SU-DHL-6 (cell line): ENCODE data around the gene PRPF39.

Source experiments
- H2AFZ ChIP-seq: fragments of 200-600 bp; sonication (generic); 2 replicates; pipeline ENCODE4 v1.6.1; 2014; ENCODE audit warnings: low read depth, mild to moderate bottlenecking, moderate library complexity, mixed read lengths, antibody characterized with exemption, low read length; ENCODE audit not compliant: severe bottlenecking
- H3F3A ChIP-seq: fragments of 200-600 bp; shearing (Covaris generic); 2 replicates; pipeline ENCODE4 v1.6.0; 2016; ENCODE audit warnings: antibody characterized with exemption, mild to moderate bottlenecking; ENCODE audit not compliant: insufficient read depth
- H3K27ac ChIP-seq: fragments of 200-600 bp; sonication (generic); 2 replicates; pipeline ENCODE4 v1.5.1; 2016; ENCODE audit warnings: low read depth, mild to moderate bottlenecking, low read length, moderate library complexity, mixed read lengths
- H3K27me3 ChIP-seq: fragments of 200-600 bp; sonication (generic), shearing (Covaris generic); 2 replicates; pipeline ENCODE4 v1.6.0; 2014; ENCODE audit warnings: mild to moderate bottlenecking, low read length
- H3K36me3 ChIP-seq: fragments of 200-600 bp; sonication (generic); 2 replicates; pipeline ENCODE4 v1.6.1; 2014; ENCODE audit warnings: mild to moderate bottlenecking, low read length, mixed read lengths
- H3K4me2 ChIP-seq: fragments of 300-600, 200-600 bp; shearing (Covaris generic), sonication (generic); 2 replicates; pipeline ENCODE4 v1.6.0; 2014; ENCODE audit warnings: low read length, low read depth, mild to moderate bottlenecking; ENCODE audit not compliant: poor library complexity, severe bottlenecking
- H3K4me3 ChIP-seq: fragments of 200-600 bp; sonication (generic); 2 replicates; pipeline ENCODE4 v1.5.1; 2014; ENCODE audit warnings: antibody characterized with exemption, low read length, mild to moderate bottlenecking, mixed read lengths; ENCODE audit not compliant: insufficient read depth, poor library complexity, severe bottlenecking
- H3K79me2 ChIP-seq: fragments of 200-600 bp; sonication (generic); 2 replicates; pipeline ENCODE4 v1.6.1; 2014; ENCODE audit warnings: mild to moderate bottlenecking, low read length, moderate library complexity; ENCODE audit not compliant: insufficient read depth
- H3K9ac ChIP-seq: fragments of 200-600 bp; sonication (generic); 2 replicates; pipeline ENCODE4 v1.7.0; 2014; ENCODE audit warnings: mild to moderate bottlenecking, low read length
- H3K9me2 ChIP-seq: fragments of 200-600 bp; sonication (generic); replicated peaks from 2 replicates; pipeline ENCODE4 v1.6.1; 2014; ENCODE audit warnings: low read length; ENCODE audit not compliant: insufficient read depth
- H3K9me3 ChIP-seq: fragments of 200-600 bp; sonication (generic); 2 replicates; pipeline ENCODE4 v1.6.1; 2014; ENCODE audit warnings: low read length, mixed read lengths; ENCODE audit not compliant: insufficient read depth
- H4K20me1 ChIP-seq: fragments of 200-600 bp; sonication (generic); 2 replicates; pipeline ENCODE4 v1.6.1; 2014; ENCODE audit warnings: low read depth, mild to moderate bottlenecking, antibody characterized with exemption, low read length, moderate library complexity, mixed read lengths
- EZH2phosphoT487 ChIP-seq: fragments of 200-600 bp; sonication (generic), shearing (Covaris generic); conservative IDR thresholded peaks from 2 replicates; pipeline ENCODE4 v1.6.1; 2018; ENCODE audit warnings: mild to moderate bottlenecking, antibody characterized with exemption, low read length, moderate library complexity, mixed read lengths
- TF ChIP-seq, protein P1 (sequence below): fragments of 200-600 bp; sonication (generic); IDR thresholded peaks from one replicate; pipeline ENCODE4 v1.5.1; 2017; ENCODE audit warnings: antibody characterized with exemption, mild to moderate bottlenecking, low read length, moderate library complexity; ENCODE audit not compliant: insufficient read depth, poor library complexity, severe bottlenecking

Gene PRPF39

GRCh38 chr14:45044638-45045037, 39.3 kb upstream of the PRPF39 start:
- H3K27me3 ChIP-seq: no peaks in the 10 kb centered on the region
- H3F3A ChIP-seq: no peaks in the 10 kb centered on the region

DNA sequence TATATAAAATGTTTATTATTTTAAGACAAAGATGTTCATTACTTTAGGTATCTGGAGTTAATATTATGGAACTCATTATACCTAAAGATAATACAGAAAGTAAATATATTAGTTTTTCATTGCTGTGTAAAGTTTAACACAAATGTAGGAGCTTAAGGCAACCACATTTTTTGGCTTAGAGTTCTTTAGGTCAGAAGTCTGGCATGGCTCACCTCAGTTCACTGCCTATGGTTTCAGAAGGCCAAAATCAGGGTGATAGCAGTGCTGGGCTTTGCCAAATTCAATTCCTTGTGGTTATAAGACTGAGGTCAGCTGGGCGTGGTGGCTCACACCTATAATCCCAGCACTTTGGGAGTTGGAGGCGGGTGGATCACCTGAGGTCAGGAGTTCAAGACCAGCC, 35.5 kb upstream of the PRPF39 start:
- Histone ChIP-seq H3K27ac (no peak overlapping the region), H3K9ac (no peak overlapping the region), H3K36me3 (peaks cover 3% of the 10 kb centered on the region; the same call in 1 of the 2 replicates), H3K4me3 (no peak overlapping the region), H4K20me1 (no peaks in the 10 kb centered on the region), H3K79me2 (no peaks in the 10 kb centered on the region), H2AFZ (no peak overlapping the region), H3F3A (no peaks in the 10 kb centered on the region), H3K4me2 (no peak overlapping the region), H3K9me3 (no peaks in the 10 kb centered on the region), H3K27me3 (no peaks in the 10 kb centered on the region), H3K9me2 (no peaks in the 10 kb centered on the region)
- TF ChIP-seq, protein P1, sequence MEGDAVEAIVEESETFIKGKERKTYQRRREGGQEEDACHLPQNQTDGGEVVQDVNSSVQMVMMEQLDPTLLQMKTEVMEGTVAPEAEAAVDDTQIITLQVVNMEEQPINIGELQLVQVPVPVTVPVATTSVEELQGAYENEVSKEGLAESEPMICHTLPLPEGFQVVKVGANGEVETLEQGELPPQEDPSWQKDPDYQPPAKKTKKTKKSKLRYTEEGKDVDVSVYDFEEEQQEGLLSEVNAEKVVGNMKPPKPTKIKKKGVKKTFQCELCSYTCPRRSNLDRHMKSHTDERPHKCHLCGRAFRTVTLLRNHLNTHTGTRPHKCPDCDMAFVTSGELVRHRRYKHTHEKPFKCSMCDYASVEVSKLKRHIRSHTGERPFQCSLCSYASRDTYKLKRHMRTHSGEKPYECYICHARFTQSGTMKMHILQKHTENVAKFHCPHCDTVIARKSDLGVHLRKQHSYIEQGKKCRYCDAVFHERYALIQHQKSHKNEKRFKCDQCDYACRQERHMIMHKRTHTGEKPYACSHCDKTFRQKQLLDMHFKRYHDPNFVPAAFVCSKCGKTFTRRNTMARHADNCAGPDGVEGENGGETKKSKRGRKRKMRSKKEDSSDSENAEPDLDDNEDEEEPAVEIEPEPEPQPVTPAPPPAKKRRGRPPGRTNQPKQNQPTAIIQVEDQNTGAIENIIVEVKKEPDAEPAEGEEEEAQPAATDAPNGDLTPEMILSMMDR: no peak
- TF ChIP-seq EZH2phosphoT487: no peak

More at GRCh38 chr14:45044638-45045037, 39.3 kb upstream of the PRPF39 start:
- H3K4me3 ChIP-seq: no peak overlapping the region
- H2AFZ ChIP-seq: no peak overlapping the region
- H3K79me2 ChIP-seq: no peaks in the 10 kb centered on the region
- H3K9ac ChIP-seq: no peak overlapping the region
- H3K9me3 ChIP-seq: no peaks in the 10 kb centered on the region
- no peaks in the 10 kb centered on the region for H3K9me2 ChIP-seq
- no peaks in the 10 kb centered on the region for H4K20me1 ChIP-seq
- no peak overlapping the region for H3K4me2 ChIP-seq
- no peak overlapping the region for H3K27ac ChIP-seq
- TF ChIP-seq EZH2phosphoT487: no peak
- TF ChIP-seq, protein P1: no peak
- H3K36me3 ChIP-seq: 0 out of 2 replicates have a peak, but pooled peaks cover 3% of the 10 kb centered on the region

- H3K36me3 ChIP-seq: peaks cover 3% of the 10 kb centered on the region; the same call in 1 of the 2 replicates
- no peaks in the 10 kb centered on the region for H3K79me2 ChIP-seq
- H3K9me3 ChIP-seq: no peaks in the 10 kb centered on the region
- no peaks in the 10 kb centered on the region for H4K20me1 ChIP-seq
- H3K27ac ChIP-seq: no peak overlapping the region
- no peak overlapping the region for H3K4me3 ChIP-seq
- H3K27me3 ChIP-seq: no peaks in the 10 kb centered on the region
- H3F3A ChIP-seq: no peaks in the 10 kb centered on the region
- TF ChIP-seq, protein P1: no peak
- TF ChIP-seq EZH2phosphoT487: no peak
- H3K9ac ChIP-seq: no peak overlapping the region
- H3K9me2 ChIP-seq: no peaks in the 10 kb centered on the region
- H2AFZ ChIP-seq: no peak overlapping the region
- no peak overlapping the region for H3K4me2 ChIP-seq
Measured at GRCh38 chr14:45051180-45051579, 32.7 kb upstream of the PRPF39 start.
